Central memory CD8-positive, alpha-beta T cell (primary cell): ENCODE data around the gene HHAT.

Source experiments
- ATAC-seq: fragments of 150-1000 bp; cut with Tn5 transposase; replicated peaks from 2 replicates; pipeline ENCODE4 v1.10.0; 2022; ENCODE audit warnings: mild to moderate bottlenecking, moderate FRiP score, moderate number of reproducible peaks; ENCODE audit not compliant: poor library complexity, severe bottlenecking; ENCODE audit errors: extremely low read depth
- DNase-seq, 2 donors: peaks; one replicate each; pipeline ENCODE4 v3.0.0; 2021; ENCODE audit warnings: low spot score in 2 of 2
- H3K27ac Mint-ChIP-seq: one replicate; pipeline ENCODE4 v1.8.0; 2022; ENCODE audit warnings: low read depth, mild to moderate bottlenecking, moderate library complexity, mixed read lengths
- H3K27me3 Mint-ChIP-seq: one replicate; pipeline ENCODE4 v1.8.0; 2022; ENCODE audit warnings: mixed read lengths
- H3K36me3 Mint-ChIP-seq: one replicate; pipeline ENCODE4 v1.8.0; 2022; ENCODE audit warnings: mild to moderate bottlenecking, moderate library complexity, mixed read lengths; ENCODE audit not compliant: insufficient read depth
- H3K4me1 Mint-ChIP-seq: one replicate; pipeline ENCODE4 v1.8.0; 2022; ENCODE audit warnings: mixed read lengths
- H3K4me3 Mint-ChIP-seq: one replicate; pipeline ENCODE4 v1.8.0; 2022; ENCODE audit warnings: mild to moderate bottlenecking, moderate library complexity, mixed read lengths
- H3K9me3 Mint-ChIP-seq: one replicate; pipeline ENCODE4 v1.8.0; 2022; ENCODE audit warnings: mixed read lengths

Gene HHAT

GRCh38 chr1:210600421-210601159 is 271.9 kb downstream of the HHAT start:
- Mint-ChIP-seq H3K9me3 (no peaks in the 10 kb centered on the region), H3K4me1 (no peaks in the 10 kb centered on the region), H3K27me3 (no peaks in the 10 kb centered on the region), H3K36me3 (no peaks in the 10 kb centered on the region), H3K27ac (no peak overlapping the region), H3K4me3 (no peak overlapping the region)
- DNase-seq: no peak
- no peak for ATAC-seq

- Mint-ChIP-seq H3K4me1 (no peaks in the 10 kb centered on the region), H3K27me3 (no peaks in the 10 kb centered on the region), H3K36me3 (no peaks in the 10 kb centered on the region), H3K4me3 (no peak overlapping the region), H3K9me3 (peaks cover 4% of the 10 kb centered on the region), H3K27ac (no peak overlapping the region)
- ATAC-seq (no peak), DNase-seq (no peak)
These were observed 274.4 kb downstream of the HHAT start for GRCh38 chr1:210603123-210603522.

GRCh38 chr1:210605099-210605498 is 276.4 kb downstream of the HHAT start:
- H3K36me3 Mint-ChIP-seq: no peaks in the 10 kb centered on the region
- H3K9me3 Mint-ChIP-seq: peaks cover 4% of the 10 kb centered on the region
- DNase-seq: no peak
- H3K4me1 Mint-ChIP-seq: no peaks in the 10 kb centered on the region
- no peak overlapping the region for H3K4me3 Mint-ChIP-seq
- ATAC-seq: no peak
- H3K27ac Mint-ChIP-seq: no peak overlapping the region
- no peaks in the 10 kb centered on the region for H3K27me3 Mint-ChIP-seq

- Mint-ChIP-seq H3K36me3 (no peaks in the 10 kb centered on the region), H3K4me3 (no peak overlapping the region), H3K27ac (no peak overlapping the region), H3K27me3 (no peaks in the 10 kb centered on the region), H3K9me3 (peaks cover 4% of the 10 kb centered on the region), H3K4me1 (no peaks in the 10 kb centered on the region)
- DNase-seq (no peak), ATAC-seq (no peak)
These were observed 278.7 kb downstream of the HHAT start for GRCh38 chr1:210607361-210607760.

GRCh38 chr1:210608767-210609166 is 280.1 kb downstream of the HHAT start:
- no peak for ATAC-seq
- no peaks in the 10 kb centered on the region for H3K4me1 Mint-ChIP-seq
- H3K9me3 Mint-ChIP-seq: peaks cover 4% of the 10 kb centered on the region
- H3K27me3 Mint-ChIP-seq: no peaks in the 10 kb centered on the region
- H3K27ac Mint-ChIP-seq: no peak overlapping the region
- DNase-seq: no peak
- H3K36me3 Mint-ChIP-seq: peaks cover 2% of the 10 kb centered on the region
- no peak overlapping the region for H3K4me3 Mint-ChIP-seq

- Mint-ChIP-seq H3K4me3 (no peak overlapping the region), H3K27ac (no peak overlapping the region), H3K27me3 (no peaks in the 10 kb centered on the region), H3K36me3 (peaks cover 3% of the 10 kb centered on the region), H3K9me3 (no peaks in the 10 kb centered on the region), H3K4me1 (no peaks in the 10 kb centered on the region)
- ATAC-seq (no peak), DNase-seq (no peak)
These were observed 287.7 kb downstream of the HHAT start for GRCh38 chr1:210616356-210616755.

- no peaks in the 10 kb centered on the region for H3K4me1 Mint-ChIP-seq
- ATAC-seq (no peak), DNase-seq (no peak)
- no peaks in the 10 kb centered on the region for H3K9me3 Mint-ChIP-seq
- no peak overlapping the region for H3K4me3 Mint-ChIP-seq
- H3K36me3 Mint-ChIP-seq: peaks cover 3% of the 10 kb centered on the region
- no peak overlapping the region for H3K27ac Mint-ChIP-seq
- H3K27me3 Mint-ChIP-seq: no peaks in the 10 kb centered on the region
These were observed 288.6 kb downstream of the HHAT start for GRCh38 chr1:210617293-210617692.

GRCh38 chr1:210618369-210618768 is 289.7 kb downstream of the HHAT start:
- no peak overlapping the region for H3K27ac Mint-ChIP-seq
- no peaks in the 10 kb centered on the region for H3K9me3 Mint-ChIP-seq
- peaks cover 4% of the 10 kb centered on the region for H3K36me3 Mint-ChIP-seq
- no peak for ATAC-seq
- H3K4me3 Mint-ChIP-seq: no peak overlapping the region
- H3K27me3 Mint-ChIP-seq: no peaks in the 10 kb centered on the region
- H3K4me1 Mint-ChIP-seq: no peaks in the 10 kb centered on the region
- DNase-seq: no peak

GRCh38 chr1:210620867-210621488 is 292.3 kb downstream of the HHAT start:
- ATAC-seq: no peak

GRCh38 chr1:210621712-210622111 is 293.0 kb downstream of the HHAT start:
- H3K27ac Mint-ChIP-seq: no peak overlapping the region
- no peaks in the 10 kb centered on the region for H3K27me3 Mint-ChIP-seq
- H3K9me3 Mint-ChIP-seq: no peaks in the 10 kb centered on the region
- ATAC-seq (no peak), DNase-seq (no peak)
- peaks cover 8% of the 10 kb centered on the region for H3K36me3 Mint-ChIP-seq
- no peak overlapping the region for H3K4me3 Mint-ChIP-seq
- no peaks in the 10 kb centered on the region for H3K4me1 Mint-ChIP-seq

More at GRCh38 chr1:210620867-210621488, 292.3 kb downstream of the HHAT start:
- Mint-ChIP-seq H3K9me3 (no peaks in the 10 kb centered on the region), H3K27me3 (no peaks in the 10 kb centered on the region), H3K36me3 (peaks cover 8% of the 10 kb centered on the region), H3K27ac (no peak overlapping the region), H3K4me1 (no peaks in the 10 kb centered on the region), H3K4me3 (no peak overlapping the region)
- no peak for DNase-seq

- no peak for ATAC-seq
- Mint-ChIP-seq H3K9me3 (no peaks in the 10 kb centered on the region), H3K27me3 (no peaks in the 10 kb centered on the region)
These were observed 296.0 kb downstream of the HHAT start for GRCh38 chr1:210624722-210625121.

GRCh38 chr1:210625715-210626114 is 297.0 kb downstream of the HHAT start:
- Mint-ChIP-seq H3K36me3 (peaks cover 8% of the 10 kb centered on the region), H3K27me3 (no peaks in the 10 kb centered on the region)

More at GRCh38 chr1:210624722-210625121, 296.0 kb downstream of the HHAT start:
- peaks cover 8% of the 10 kb centered on the region for H3K36me3 Mint-ChIP-seq
- no peak overlapping the region for H3K27ac Mint-ChIP-seq
- no peaks in the 10 kb centered on the region for H3K4me1 Mint-ChIP-seq
- H3K4me3 Mint-ChIP-seq: no peak overlapping the region
- no peak for DNase-seq

GRCh38 chr1:210626341-210626740 is 297.6 kb downstream of the HHAT start:
- no peaks in the 10 kb centered on the region for H3K9me3 Mint-ChIP-seq
- H3K4me3 Mint-ChIP-seq: no peak overlapping the region
- no peak for DNase-seq

More at GRCh38 chr1:210625715-210626114, 297.0 kb downstream of the HHAT start:
- ATAC-seq (no peak), DNase-seq (no peak)
- Mint-ChIP-seq H3K4me3 (no peak overlapping the region), H3K9me3 (no peaks in the 10 kb centered on the region), H3K4me1 (no peaks in the 10 kb centered on the region), H3K27ac (no peak overlapping the region)

More at GRCh38 chr1:210626341-210626740, 297.6 kb downstream of the HHAT start:
- ATAC-seq: no peak
- no peaks in the 10 kb centered on the region for H3K4me1 Mint-ChIP-seq
- no peak overlapping the region for H3K27ac Mint-ChIP-seq
- H3K27me3 Mint-ChIP-seq: no peaks in the 10 kb centered on the region
- H3K36me3 Mint-ChIP-seq: peaks cover 8% of the 10 kb centered on the region
